Subcutaneous abdominal adipose tissue (tissue), 5 donors: ENCODE data around the gene CXCL13.
"Not testable (repeated sequence)": the region's sequence is repeated elsewhere in the genome, so short reads cannot be mapped to it uniquely, and the experiment has no call there.

Source experiments
- H3K27ac ChIP-seq: one replicate; pipeline ENCODE4 v1.7.0; 2013; ENCODE audit warnings: low read depth, mild to moderate bottlenecking, inconsistent platforms, low read length, moderate library complexity
- H3K27me3 ChIP-seq, 5 donors: one replicate each; pipeline ENCODE4 v1.7.0; 2013; ENCODE audit warnings: low read length in 5 of 5, inconsistent platforms in 1 of 5; ENCODE audit not compliant: control insufficient read depth in 5 of 5, insufficient read depth in 4 of 5
- H3K36me3 ChIP-seq, 5 donors: one replicate each; pipeline ENCODE4 v1.7.0; 2013; ENCODE audit warnings: low read length in 5 of 5; ENCODE audit not compliant: control insufficient read depth in 5 of 5, insufficient read depth in 5 of 5
- H3K4me1 ChIP-seq, 5 donors: one replicate each; pipeline ENCODE4 v1.7.0; 2013; ENCODE audit warnings: low read length in 5 of 5, mild to moderate bottlenecking in 3 of 5, moderate library complexity in 1 of 5; ENCODE audit not compliant: control insufficient read depth in 5 of 5, insufficient read depth in 5 of 5
- H3K4me3 ChIP-seq, 5 donors: one replicate each; pipeline ENCODE4 v1.7.0; 2013; ENCODE audit warnings: low read length in 5 of 5, low read depth in 1 of 5
- H3K9ac ChIP-seq, 5 donors: one replicate each; pipeline ENCODE4 v1.7.0; 2013; ENCODE audit warnings: low read length in 5 of 5, mild to moderate bottlenecking in 4 of 5, moderate library complexity in 3 of 5
- H3K9me3 ChIP-seq, 5 donors: one replicate each; pipeline ENCODE4 v1.7.0; 2013; ENCODE audit warnings: low read length in 5 of 5; ENCODE audit not compliant: control insufficient read depth in 5 of 5
- donor health status: healthy.
- donor health status: healthy.
- donor health status: healthy.
- donor health status: healthy.
- donor health status: healthy.

CXCL13 gene

GRCh38 chr4:77605210-77605902, at the start of gene CXCL13:
TSS of gene CXCL13 (plus strand) at chr4:77605820. CDS start at chr4:77605866, 46 bp downstream.
- Histone ChIP-seq H3K27ac (no peak within 1 kb of the TSS), H3K27me3 (no peaks in the 10 kb centered on the region), H3K4me3 (no peak within 1 kb of the TSS), H3K9me3 (no peaks in the 10 kb centered on the region), H3K36me3 (no peaks in the 10 kb centered on the region), H3K4me1 (no peaks in the 10 kb centered on the region), H3K9ac (no peak within 1 kb of the TSS)

- Histone ChIP-seq H3K27ac (no peak overlapping the region), H3K4me3 (no peak overlapping the region), H3K9me3 (peaks cover 0 to 14% (median 3%) of the 10 kb centered on the region in 5 donors), H3K27me3 (no peaks in the 10 kb centered on the region), H3K4me1 (no peaks in the 10 kb centered on the region), H3K36me3 (no peaks in the 10 kb centered on the region), H3K9ac (no peak overlapping the region)
Observed at GRCh38 chr4:77560170-77560569, 45.5 kb upstream of the CXCL13 start.

GRCh38 chr4:77561720-77562119, 43.9 kb upstream of the CXCL13 start:
- H3K9ac ChIP-seq, H3K36me3 ChIP-seq, H3K27ac ChIP-seq, H3K9me3 ChIP-seq, H3K4me3 ChIP-seq, H3K4me1 ChIP-seq, H3K27me3 ChIP-seq: not testable (repeated sequence)

- Histone ChIP-seq H3K27ac (no peak overlapping the region), H3K27me3 (no peaks in the 10 kb centered on the region), H3K9ac (no peak overlapping the region), H3K9me3 (peaks cover 0 to 10% (median 2%) of the 10 kb centered on the region in 5 donors), H3K4me1 (no peaks in the 10 kb centered on the region), H3K36me3 (no peaks in the 10 kb centered on the region), H3K4me3 (no peak overlapping the region)
Observed at GRCh38 chr4:77564231-77564630, 41.4 kb upstream of the CXCL13 start.

- Histone ChIP-seq H3K9ac (no peak overlapping the region), H3K36me3 (no peaks in the 10 kb centered on the region), H3K27me3 (no peaks in the 10 kb centered on the region), H3K4me1 (no peaks in the 10 kb centered on the region), H3K9me3 (peaks cover 0 to 10% (median 9%) of the 10 kb centered on the region in 5 donors), H3K27ac (no peak overlapping the region), H3K4me3 (no peak overlapping the region)
Observed at GRCh38 chr4:77566148-77566547, 39.5 kb upstream of the CXCL13 start.

GRCh38 chr4:77567549-77567948, 38.1 kb upstream of the CXCL13 start:
- Histone ChIP-seq H3K4me1 (no peaks in the 10 kb centered on the region), H3K36me3 (no peaks in the 10 kb centered on the region), H3K9ac (no peak overlapping the region), H3K27ac (no peak overlapping the region), H3K27me3 (no peaks in the 10 kb centered on the region), H3K4me3 (no peak overlapping the region), H3K9me3 (peaks cover 0 to 10% (median 7%) of the 10 kb centered on the region in 5 donors)

GRCh38 chr4:77570508-77571214, 35.0 kb upstream of the CXCL13 start:
- H3K27ac ChIP-seq, H3K36me3 ChIP-seq, H3K4me1 ChIP-seq, H3K4me3 ChIP-seq, H3K27me3 ChIP-seq, H3K9ac ChIP-seq: not testable (repeated sequence)
- peaks cover 0 to 13% (median 7%) of the 10 kb centered on the region in 5 donors for H3K9me3 ChIP-seq

- H3K27ac ChIP-seq = no peak overlapping the region
- no peaks in the 10 kb centered on the region for H3K27me3 ChIP-seq
- no peaks in the 10 kb centered on the region for H3K4me1 ChIP-seq
- no peak overlapping the region for H3K9ac ChIP-seq
- H3K9me3 ChIP-seq = peaks cover 0 to 7% (median 0%) of the 10 kb centered on the region in 5 donors
- H3K4me3 ChIP-seq = no peak overlapping the region
- H3K36me3 ChIP-seq = no peaks in the 10 kb centered on the region
Observed at GRCh38 chr4:77576351-77576750, 29.3 kb upstream of the CXCL13 start.

GRCh38 chr4:77578145-77578544, 27.5 kb upstream of the CXCL13 start:
- Histone ChIP-seq H3K9ac (no peak overlapping the region), H3K27ac (no peak overlapping the region), H3K27me3 (no peaks in the 10 kb centered on the region), H3K4me3 (no peak overlapping the region), H3K9me3 (peaks cover 0 to 7% (median 0%) of the 10 kb centered on the region in 5 donors), H3K4me1 (no peaks in the 10 kb centered on the region), H3K36me3 (no peaks in the 10 kb centered on the region)

- Histone ChIP-seq H3K9ac (no peak overlapping the region), H3K4me1 (no peaks in the 10 kb centered on the region), H3K4me3 (no peak overlapping the region), H3K27me3 (no peaks in the 10 kb centered on the region), H3K36me3 (no peaks in the 10 kb centered on the region), H3K27ac (no peak overlapping the region), H3K9me3 (peaks cover 0 to 7% (median 0%) of the 10 kb centered on the region in 5 donors)
Observed at GRCh38 chr4:77579406-77580076, 26.1 kb upstream of the CXCL13 start.
